Fibroblast of gingiva (primary cell): ENCODE results near the gene PLA2G4C.
"Not testable (repeated sequence)": the region's sequence is repeated elsewhere in the genome, so short reads cannot be mapped to it uniquely, and the experiment has no call there.

ENCODE experiments used
- DNase-seq: peaks from one replicate; pipeline ENCODE4 v3.0.0-alpha.2; 2011; ENCODE audit warnings: low read depth

Gene PLA2G4C

DNA sequence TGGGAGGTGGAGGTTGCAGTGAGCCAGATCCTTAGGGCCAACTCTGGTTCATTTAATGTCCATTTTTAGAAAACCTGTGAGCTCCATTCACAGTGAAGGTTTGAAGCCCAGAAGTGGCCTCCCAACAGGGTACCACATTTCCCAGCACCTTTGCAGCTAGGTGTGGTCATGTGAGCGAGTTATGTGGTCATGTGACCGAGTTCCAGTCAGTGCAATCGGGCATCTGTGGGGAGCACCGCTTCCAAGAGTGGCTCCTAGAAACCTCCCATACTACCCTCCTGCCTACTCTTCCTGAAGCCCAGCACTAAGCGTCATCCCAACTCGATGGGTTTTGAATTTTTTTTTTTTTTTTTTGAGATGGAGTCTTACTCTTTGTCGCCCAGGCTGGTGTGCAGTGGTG is 663 bp upstream of the PLA2G4C start:
- DNase-seq: no peak

DNA sequence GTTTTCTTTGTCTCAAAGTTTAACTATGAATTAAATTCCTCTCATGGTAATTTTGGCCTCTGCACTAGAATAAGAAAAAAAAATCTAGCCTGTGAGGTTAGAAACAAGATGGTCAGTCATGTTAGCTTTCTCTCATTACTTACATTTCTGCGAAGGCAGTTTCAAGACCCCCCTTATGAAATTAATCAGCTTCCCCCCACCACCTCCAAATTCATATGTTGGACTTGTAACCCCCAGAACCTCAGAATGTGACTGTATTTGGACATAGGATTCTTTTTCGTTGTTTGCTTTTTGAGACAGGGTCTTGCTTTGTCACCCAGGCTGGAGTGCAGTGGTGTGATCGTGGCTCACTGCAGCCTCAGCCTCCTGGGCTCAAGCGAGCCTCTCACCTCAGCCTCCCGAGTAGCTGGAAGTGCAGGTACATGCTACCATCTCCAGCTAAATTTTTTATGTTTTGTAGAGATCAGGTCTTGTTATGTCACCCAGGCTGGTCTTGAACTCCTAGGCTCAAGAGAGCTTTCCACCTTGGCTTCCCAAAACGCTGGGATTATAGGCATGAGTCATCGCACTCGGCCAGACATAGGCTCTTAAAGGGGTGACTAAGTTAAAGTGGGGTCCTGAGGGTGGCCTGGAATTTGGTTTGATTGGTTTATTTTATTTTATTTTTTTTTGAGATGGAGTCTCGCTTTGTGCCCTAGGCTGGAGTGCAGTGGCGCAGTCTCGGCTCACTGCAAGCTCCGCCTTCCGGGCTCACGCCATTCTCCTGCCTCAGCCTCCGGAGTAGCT is 1.4 kb downstream of the PLA2G4C start:
- no peak for DNase-seq

DNA sequence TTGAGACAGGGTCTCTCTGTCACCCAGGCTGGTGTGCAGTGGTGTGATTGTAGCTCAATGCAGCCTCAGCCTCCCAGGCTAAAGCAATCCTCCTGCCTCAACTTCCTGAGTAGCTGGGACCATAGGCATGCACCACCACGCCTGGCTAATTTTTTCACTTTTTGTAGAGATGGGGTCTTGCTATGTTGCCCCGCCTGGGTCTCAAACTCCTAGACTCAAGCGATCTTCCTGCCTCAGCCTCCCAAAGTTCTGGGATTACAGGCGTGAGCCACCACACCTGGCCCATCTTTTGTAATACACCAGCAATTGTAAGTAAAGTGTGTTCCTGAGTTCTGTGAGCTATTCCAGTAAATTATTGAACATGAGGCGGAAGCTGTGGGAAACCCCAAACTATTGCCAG is 6.7 kb downstream of the PLA2G4C start:
- DNase-seq: no peak

- DNase-seq: no peak
Observed at GRCh38 chr19:48102870-48103751, 7.5 kb downstream of the PLA2G4C start.

DNA sequence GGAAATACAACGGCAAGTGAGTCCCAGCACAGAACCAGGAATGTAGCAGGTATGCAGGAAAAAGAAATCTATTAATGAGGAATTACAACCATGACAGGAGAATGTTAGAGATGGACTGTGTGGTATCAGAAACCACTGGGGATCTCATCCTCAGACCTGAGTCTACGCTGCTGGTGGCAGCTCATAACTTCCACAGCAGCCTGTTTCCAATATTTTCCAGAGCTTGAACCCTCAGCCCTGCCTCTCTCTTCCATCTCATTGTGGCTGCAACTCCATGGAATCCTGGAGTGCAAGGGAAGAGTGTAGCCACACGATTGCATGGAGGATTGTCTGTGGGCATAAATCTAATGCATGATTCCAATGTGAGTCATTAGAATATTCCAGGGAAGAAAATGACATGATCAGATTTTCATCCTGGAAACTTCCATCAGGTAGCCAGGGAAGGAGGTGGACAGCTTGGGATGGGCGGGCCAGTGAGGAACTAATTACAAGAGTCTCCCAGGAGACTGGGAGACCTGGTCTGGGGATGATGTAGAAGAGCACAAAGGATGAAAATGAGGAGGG is 14.9 kb downstream of the PLA2G4C start:
- no peak for DNase-seq

DNA sequence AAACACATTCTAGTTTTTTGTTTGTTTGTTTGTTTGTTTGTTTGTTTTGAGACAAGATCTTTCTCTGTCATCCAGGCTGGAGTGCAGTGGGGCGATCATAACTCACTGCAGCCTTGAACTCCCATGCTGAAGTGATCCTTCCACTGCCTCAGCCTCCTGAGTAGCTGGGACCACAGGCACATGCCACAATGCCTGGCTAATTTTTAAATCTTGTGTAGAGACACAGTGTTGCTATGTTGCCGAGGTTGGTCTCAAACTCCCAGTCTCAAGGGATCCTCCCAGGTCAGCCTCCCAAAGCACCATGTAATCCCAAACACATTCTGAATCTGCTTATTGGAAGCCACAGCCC is 15.8 kb downstream of the PLA2G4C start:
- DNase-seq: no peak

DNA sequence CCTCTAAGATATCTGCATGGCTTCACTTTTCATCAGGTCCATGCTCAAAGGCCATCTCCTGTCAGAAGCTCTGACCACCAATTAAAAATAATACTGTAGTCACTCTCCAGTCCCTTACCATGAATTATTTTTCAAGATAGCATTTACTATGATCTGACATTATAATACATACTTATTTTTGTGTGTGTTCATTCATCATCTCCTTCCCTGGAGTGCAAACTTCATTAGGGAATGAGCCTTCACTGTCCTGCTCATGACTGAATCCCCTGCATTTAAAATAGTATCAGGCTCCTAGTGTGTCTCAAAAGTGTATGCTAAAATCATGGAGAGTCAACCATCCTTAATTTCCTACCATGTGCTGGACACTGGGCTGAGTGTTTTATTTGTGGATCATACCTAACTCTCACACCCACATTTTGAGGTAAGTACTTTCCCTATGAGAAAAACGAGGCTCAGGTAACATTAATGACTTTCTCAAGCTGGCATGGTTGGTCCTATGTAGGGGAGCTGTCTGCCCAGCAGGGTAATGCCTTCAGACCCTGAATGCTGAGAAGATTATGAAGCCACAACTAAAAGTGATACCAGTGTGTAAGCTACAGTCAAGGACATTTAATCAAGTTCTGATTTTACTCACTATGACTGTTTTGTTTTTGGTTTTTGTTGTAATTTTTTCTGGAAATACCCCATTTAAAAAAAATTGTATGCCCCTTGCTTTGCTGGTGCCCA is 16.3 kb downstream of the PLA2G4C start:
- DNase-seq: no peak

- peak; percentile 93 for DNase-seq
Observed at GRCh38 chr19:48091111-48091718, 19.4 kb downstream of the PLA2G4C start.

DNA sequence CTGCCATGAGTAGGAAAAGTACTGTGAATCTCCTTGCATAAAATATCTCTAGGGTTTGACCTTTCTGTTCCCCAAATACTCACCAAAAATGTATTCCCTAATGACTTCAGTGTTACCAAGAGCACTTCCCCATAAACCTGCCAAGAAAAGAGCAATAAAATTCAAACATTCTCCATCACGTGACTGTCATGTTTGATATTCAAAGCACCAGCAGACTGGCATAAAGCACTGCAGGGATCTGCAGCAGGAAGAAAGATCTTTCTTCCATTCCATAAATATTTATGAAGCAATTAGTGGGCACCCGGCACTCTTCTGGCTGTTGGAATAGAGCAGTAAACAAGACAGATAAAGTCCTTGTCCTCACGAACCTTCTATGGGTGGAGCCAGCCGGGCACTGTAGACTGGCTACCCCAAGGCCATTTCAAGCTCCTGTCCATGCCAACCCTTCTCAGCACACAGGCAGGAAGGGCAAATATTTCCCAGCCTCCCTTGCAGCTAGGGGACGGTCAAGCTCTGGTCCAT is 20.3 kb downstream of the PLA2G4C start:
- DNase-seq: no peak

DNA sequence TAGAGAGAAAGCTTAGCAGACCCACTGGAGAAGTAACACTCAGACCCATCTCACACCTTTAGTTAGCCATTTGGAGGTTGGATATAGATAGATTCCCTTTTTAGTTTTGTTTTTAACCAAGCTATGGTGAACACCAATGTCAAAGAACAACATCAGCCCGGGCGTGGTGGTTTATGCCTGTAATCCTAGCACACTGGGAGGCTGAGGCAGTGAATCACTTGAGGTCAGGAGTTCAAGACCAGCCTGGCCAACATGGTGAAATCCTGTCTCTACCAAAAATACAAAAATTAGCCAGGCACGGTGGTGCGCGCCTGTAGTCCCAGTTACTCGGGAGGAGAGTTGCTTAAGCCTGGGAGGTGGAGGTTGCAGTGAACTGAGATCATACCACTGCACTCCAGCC is 21.6 kb downstream of the PLA2G4C start:
- not testable (repeated sequence) for DNase-seq

DNA sequence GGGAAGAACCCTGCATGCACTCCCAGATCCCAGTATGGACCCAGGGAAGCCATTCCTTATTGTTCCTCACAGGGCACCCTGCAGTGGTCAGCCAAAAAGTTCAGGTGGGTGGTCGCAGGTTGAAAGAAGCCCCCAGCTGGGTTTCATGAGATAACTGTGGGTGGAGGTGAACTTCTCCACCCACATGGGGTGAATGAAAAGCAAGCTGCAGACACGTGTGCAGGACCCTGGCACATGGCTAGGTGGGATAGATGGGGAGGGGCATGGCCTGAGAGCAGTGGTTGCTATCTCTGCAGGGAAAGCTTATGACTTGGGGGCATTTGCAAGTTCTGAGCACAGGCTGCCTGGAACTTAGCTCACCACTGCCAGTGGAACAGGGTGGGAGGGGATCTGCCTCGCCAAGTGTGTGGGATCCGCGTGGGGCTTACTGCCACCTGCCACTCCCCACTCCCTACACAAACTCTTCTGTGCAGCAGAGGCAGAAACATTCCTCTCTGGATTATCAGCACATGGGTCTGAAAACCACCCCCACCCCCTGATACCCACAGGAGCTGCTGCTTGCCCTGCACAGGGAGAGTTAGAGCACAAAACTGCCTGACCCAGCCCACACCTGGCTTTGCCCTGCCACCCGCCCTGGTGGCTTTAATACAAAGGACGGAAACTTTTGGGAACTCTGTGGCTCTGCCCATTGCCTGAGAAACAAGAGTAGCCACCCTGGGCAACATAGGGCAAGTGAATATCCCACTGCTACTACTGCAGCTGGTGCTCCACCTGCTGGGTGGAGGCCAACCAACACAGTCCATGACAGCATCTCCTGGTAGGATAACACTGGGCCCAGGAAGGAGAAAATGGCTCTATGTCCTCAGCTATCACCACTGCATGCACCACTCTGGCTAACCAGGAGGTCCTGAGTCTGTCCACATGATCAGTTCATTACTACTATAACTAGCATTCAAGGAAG is 24.4 kb downstream of the PLA2G4C start:
- DNase-seq: no peak

DNA sequence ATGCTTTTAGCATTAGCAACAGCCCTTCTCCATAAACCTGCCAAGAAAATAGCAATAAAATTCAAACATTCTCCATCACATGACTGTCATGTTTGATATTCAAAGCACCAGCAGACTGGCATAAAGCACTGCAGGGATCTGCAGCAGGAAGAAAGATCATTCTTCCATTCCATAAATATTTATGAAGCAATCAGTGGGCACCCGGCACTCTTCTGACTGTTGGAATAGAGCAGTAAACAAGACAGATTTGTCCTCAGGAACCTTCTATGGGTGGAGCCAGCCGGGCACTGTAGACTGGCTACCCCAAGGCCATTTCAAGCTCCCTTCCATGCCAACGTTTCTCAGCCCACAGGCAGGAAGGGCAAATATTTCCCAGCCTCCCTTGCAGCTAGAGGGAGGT is 25.5 kb downstream of the PLA2G4C start:
- DNase-seq: no peak

- DNase-seq: no peak
Observed at GRCh38 chr19:48081106-48081505, 29.5 kb downstream of the PLA2G4C start.

GRCh38 chr19:48070177-48070769 is 40.3 kb downstream of the PLA2G4C start:
- DNase-seq: not testable (repeated sequence)

- no peak for DNase-seq
Observed at GRCh38 chr19:48069435-48069834, 41.2 kb downstream of the PLA2G4C start.

DNA sequence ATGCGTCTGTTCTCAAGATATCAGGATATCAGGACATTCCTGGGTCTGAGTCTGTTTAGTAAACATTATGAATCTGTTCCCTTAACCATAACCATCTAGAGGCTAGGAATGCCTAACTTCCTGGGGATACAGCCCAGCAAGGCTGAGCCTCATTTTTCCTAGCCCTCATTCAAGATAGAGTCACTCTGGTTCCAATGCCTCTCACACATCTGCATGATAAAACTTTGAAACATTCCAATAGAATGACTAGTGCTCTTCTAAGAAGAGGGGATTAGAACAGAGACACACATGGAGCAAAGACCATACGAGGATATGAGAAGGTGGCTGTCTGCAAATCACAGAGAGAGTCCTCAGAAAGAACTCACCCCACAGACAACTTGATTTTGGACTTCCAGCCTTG is 46.1 kb downstream of the PLA2G4C start:
- no peak for DNase-seq

DNA sequence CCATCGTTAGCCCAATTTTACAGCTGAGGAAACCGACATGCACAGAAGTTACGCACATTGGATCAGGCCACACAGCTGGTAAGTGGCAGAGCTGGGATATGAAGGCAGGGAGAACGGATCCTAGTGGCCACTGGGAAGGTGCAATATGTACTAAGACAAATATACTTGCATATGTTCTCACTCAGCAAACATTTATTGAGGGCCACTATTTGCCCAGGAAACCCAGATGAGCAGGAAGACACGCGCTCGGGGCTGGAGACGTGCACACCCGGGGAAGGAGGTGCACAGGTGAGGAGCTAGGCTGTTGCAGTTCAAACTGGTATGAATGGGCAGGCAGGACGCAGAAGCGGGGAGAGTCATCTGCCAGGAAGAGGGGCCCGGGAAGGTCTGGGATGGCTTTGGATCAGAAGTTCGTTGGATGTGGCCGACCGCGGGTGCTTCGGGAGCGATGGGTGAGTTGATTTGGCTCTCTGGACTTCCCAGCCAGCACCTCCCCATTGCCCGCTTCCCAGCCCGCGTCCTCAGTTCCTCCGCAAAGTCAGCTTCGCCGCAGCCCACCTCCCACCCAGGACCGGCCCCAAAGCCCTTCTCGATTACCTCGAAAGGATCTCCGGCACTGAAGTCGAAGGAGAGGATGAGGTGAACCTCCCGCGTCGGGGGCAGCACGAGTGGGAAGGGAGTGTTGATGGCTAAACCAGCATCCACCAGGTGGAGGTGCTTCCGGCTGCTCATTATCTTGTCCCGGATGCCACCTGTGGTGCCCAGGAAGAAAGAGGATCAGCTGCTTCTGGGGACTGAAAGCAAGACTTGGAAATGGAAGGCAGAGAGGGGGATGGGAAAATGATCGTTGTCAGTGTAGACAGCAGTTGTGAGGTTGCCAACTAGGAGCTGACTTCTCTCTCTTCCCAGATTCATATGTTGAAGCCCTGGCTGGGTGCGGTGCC is 48.9 kb downstream of the PLA2G4C start:
- DNase-seq: no peak

DNA sequence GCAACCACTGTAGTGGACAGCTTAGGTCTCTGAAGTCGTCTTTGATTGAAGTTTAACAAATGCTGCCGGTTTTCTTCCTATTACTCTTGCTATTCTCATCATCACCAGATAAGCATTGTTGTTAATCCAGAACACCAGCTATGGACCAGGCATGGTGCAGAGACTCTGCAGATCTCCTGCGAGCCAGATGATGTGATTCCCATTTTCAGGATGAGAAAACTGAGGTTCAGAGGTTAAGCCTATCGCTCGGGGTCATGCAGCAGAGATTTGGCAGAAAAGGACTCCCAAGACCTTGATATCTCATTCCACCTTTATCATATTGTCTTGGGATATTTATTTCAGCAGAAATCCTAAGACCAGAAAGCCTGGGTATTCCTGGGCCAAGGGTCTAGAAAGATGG is 50.2 kb downstream of the PLA2G4C start:
- DNase-seq: no peak

DNA sequence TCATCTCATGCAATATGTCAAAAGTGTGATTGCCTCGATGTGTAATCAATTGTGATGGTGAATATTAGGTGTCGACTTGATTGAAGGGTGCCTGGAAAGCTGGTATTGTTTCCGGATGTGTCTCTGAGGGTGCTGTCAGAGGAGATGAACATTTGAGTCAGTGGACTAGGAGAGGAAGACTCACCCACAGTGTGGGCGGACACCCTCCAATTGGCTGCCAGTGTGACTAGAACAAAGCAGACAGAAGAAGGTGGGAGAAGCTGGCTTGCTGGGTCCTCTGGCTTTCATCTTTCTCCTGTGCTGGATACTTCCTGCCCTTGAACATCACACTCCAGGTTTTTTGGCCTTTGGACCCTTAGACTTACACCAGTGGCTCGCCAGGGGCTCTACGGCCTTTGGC is 51.3 kb downstream of the PLA2G4C start:
- no peak for DNase-seq
